Testis (tissue), 5 donors: ENCODE results near the gene ZSCAN21. TPM values are rescaled to one million over a fixed set of nuclear protein-coding genes. Genes with fewer than 3 reads are reported as not detected.

Experiments
- DNase-seq: peaks from one replicate; pipeline ENCODE4 v3.0.0-alpha.2; 2019
- H3K27ac ChIP-seq, 2 donors: fragments of 200-600 bp; sonication (generic); one replicate each; pipeline ENCODE4 v1.5.1; 2019
- H3K27me3 ChIP-seq: fragments of 200-600 bp; sonication (generic); one replicate; pipeline ENCODE4 v1.5.1; 2019
- H3K36me3 ChIP-seq: fragments of 200-600 bp; sonication (generic); one replicate; pipeline ENCODE4 v1.5.1; 2017; ENCODE audit warnings: low read depth; ENCODE audit errors: missing control alignments
- H3K4me1 ChIP-seq: fragments of 200-600 bp; sonication (generic); one replicate; pipeline ENCODE4 v1.5.1; 2019
- H3K4me3 ChIP-seq, 2 donors: fragments of 200-600 bp; sonication (generic); one replicate each; pipeline ENCODE4 v1.5.1; 2017 to 2019
- H3K9me3 ChIP-seq: fragments of 200-600 bp; sonication (generic); one replicate; pipeline ENCODE4 v1.5.1; 2017
- POLR2A ChIP-seq: fragments of 450-650 bp; IDR thresholded peaks from one replicate; pipeline ENCODE4 v1.6.1; 2017; ENCODE audit warnings: antibody characterized with exemption, mild to moderate bottlenecking, moderate library complexity
- WGBS, 2 donors: methylation state at CpG; one replicate each; pipeline ENCODE4 v1.1.5; 2018; 5-methylcytosine and 5-hydroxymethylcytosine counted together
- intact Hi-C: fragments of 100-400 bp; cut with DNase I; formaldehyde crosslinking; loops from one replicate; pipeline ENCODE4 v1.15.1; 2023; ENCODE audit warnings: low total_unique reads
- long read RNA-seq, 2 donors: transcript quantifications; one replicate each; lab custom pipeline, GENCODE V29; 2026
- polyA plus RNA-seq: library from polyadenylated mRNA; stranded (reverse); fragments of 350-450 nt; fragmentation: Illumina TruSeq; extraction: RNeasy Lipid Tissue Mini Kit (QIAGEN cat#74804); gene quantifications from one replicate; pipeline ENCODE4 v1.2.3, GENCODE V29; 2014; ENCODE audit warnings: low read depth, low replicate concordance; ENCODE audit not compliant: insufficient read depth
- total RNA-seq, 2 donors: library from RNA; depleted of rRNA; stranded (reverse); fragments of >200 nt; gene quantifications; one replicate each; pipeline ENCODE4 v1.2.3, GENCODE V29; 2016
- TF ChIP-seq, protein P1 (sequence below), 3 experiments: fragments of 450-650 bp in 2 of 3; fragments of 200-600 bp in 1 of 3; sonication (generic) in 1 of 3; IDR thresholded peaks; one replicate each; pipeline ENCODE4 v1.5.1; 2016 to 2019; ENCODE audit warnings: antibody characterized with exemption in 3 of 3, mild to moderate bottlenecking in 2 of 3, moderate library complexity in 1 of 3

ZSCAN21 gene
- total RNA-seq (10 to 100 TPM; 36.3 to 50.3 TPM), polyA plus RNA-seq (21.3 TPM)
- long read RNA-seq, donor 1, partial matches to known transcripts, result 19 of 56 reads
- long read RNA-seq, donor 1, other reads (novel, unspliced or antisense), result 35 of 56 reads
- long read RNA-seq, donor 2, partial matches to known transcripts, result 0 of 2 reads
- long read RNA-seq, donor 2, other reads (novel, unspliced or antisense), result 0 of 2 reads

DNA sequence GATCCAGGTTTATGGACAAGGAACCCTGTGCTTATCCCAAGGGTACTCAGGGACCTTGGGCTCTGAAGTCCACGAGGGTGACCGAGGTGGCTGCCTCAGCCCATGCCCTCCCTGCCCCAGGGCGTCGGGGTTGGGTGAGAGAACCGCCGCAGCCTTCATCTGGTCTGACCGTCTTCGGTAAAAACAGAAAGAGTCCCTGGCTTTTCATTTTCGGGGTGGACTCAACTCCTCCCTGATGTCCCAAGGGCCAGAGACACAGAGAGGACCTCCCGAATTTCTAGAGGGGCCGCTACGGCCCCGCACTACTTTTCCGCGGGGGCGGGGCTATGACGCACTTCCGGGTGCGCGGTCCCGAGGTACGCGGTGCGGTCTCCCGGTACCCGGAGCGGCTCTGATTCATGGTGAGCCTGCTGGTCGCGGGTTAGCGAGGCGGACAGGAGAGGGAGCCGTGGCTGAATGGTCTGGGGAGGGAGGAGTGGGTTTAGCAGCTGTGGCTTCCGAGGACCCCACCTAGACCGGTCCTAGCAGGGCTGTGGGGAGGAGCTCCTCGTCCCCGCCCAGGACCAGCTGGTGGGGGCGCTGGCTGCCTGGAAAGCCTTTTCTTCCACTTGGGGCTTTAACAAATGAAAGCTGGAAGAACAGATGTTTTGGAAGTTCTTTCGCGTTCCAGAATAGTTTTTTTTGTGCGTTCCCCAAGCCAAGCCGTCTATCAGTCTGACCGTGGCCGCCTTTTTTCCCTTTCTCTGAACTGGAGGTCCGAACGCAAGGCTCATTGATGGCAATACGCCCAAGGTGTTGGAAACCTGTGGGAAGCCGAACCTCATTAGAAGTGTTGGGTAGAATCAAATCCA, at the start of gene ZSCAN21:
ZSCAN21 (plus strand) TSS at position 334 of the 851 bp plus-strand sequence. CDS start 7,233 bp downstream, outside the sequence.
- intact Hi-C loops, result no loop called here
- H3K9me3 ChIP-seq, result no peaks in the 10 kb centered on the region
- WGBS, 2 donors, result 0 to 1% methylated on average over 24 to 47 of the region's 47 CpGs
- TF ChIP-seq, protein P1, sequence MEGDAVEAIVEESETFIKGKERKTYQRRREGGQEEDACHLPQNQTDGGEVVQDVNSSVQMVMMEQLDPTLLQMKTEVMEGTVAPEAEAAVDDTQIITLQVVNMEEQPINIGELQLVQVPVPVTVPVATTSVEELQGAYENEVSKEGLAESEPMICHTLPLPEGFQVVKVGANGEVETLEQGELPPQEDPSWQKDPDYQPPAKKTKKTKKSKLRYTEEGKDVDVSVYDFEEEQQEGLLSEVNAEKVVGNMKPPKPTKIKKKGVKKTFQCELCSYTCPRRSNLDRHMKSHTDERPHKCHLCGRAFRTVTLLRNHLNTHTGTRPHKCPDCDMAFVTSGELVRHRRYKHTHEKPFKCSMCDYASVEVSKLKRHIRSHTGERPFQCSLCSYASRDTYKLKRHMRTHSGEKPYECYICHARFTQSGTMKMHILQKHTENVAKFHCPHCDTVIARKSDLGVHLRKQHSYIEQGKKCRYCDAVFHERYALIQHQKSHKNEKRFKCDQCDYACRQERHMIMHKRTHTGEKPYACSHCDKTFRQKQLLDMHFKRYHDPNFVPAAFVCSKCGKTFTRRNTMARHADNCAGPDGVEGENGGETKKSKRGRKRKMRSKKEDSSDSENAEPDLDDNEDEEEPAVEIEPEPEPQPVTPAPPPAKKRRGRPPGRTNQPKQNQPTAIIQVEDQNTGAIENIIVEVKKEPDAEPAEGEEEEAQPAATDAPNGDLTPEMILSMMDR (IDR thresholded peaks at IDR 0.05), result no peak
- peak; percentile 15 for TF ChIP-seq POLR2A
- peak within 1 kb of the TSS; percentile 96 to 97 for H3K4me3 ChIP-seq
- H3K27me3 ChIP-seq, result no peaks in the 10 kb centered on the region
- H3K36me3 ChIP-seq, result no peaks in the 10 kb centered on the region
- peaks cover 24% of the 10 kb centered on the region for H3K4me1 ChIP-seq
- peak; percentile 92 for DNase-seq
- H3K27ac ChIP-seq, result peak within 1 kb of the TSS; percentile 99

DNA sequence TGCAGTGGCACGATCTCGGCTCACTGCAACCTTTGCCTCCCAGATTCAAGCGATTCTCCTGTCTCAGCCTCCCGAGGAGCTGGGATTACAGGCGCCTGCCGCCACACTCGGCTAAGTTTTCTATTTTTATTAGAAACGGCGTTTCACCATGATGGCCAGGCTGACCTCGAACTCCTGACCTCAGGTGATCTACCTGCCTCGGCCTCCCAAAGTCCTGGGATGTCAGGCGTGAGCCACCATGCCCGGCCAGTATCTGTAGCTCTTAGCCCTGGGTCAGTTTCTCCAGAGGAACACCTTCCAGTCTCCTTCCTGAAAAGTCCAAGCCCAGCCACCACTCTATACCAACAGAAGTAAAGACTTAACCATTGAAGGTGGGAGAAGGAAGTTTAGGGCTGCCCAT, 49.3 kb upstream of the ZSCAN21 start:
- intact Hi-C loops, result no loop called here
- Histone ChIP-seq H3K27me3 (no peaks in the 10 kb centered on the region), H3K27ac (peak overlapping the region; percentile 33 to 56), H3K4me3 (no peak overlapping the region), H3K4me1 (peaks cover 28% of the 10 kb centered on the region), H3K36me3 (no peaks in the 10 kb centered on the region), H3K9me3 (no peaks in the 10 kb centered on the region)
- 73 to 83% methylated on average over 13 of the region's 13 CpGs for WGBS, 2 donors
- DNase-seq, result no peak
- no peak for TF ChIP-seq POLR2A
- TF ChIP-seq, protein P1 (IDR thresholded peaks at IDR 0.05), result no peak

DNA sequence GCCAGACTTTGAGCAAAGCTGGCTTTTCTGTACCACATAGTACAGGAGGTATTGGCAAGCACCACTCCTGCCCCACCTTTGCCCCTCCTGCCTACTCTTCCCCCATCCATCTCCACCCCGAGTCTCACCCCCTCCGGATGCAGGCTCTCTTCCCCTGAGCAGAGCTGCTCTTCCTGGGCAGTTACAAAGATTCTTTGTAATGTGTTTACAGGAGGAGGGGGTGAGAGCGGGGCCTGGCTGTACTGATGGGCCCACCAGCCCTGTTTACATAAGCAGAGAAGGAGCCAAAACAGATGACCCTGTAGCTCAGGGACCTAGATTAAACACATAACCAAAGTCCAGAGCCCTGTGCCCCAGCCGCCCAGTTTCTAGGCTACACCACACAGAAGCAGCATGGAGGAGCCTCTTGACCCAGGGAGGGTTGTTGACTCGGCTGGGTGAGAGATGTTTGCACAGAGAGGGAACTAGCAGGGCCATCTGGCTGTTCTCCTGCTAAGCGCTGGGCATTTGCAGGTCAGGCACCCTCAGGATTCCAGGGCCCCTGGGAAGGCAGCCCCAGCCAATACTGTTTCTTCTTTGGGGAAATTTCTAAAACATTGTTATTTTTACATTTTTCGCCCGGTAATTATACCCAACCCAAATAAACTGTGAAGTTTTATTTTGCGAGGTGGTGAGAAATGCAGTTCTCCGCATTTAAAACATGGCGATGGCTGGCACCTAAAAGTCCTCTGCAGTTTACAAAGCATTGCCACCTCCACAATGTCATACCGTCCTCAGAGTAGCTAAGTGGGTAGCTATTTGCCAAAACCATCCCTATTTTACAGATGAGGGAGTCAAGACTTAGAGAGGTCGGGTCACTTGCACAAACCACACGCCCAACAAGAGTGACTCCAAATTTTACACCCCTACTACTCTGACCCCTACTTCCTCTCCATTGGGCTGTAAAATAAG, 45.6 kb upstream of the ZSCAN21 start:
- no peak for DNase-seq
- TF ChIP-seq, protein P1 (IDR thresholded peaks at IDR 0.05), result no peak
- no peak for TF ChIP-seq POLR2A
- Histone ChIP-seq H3K27ac (peak overlapping the region; percentile 31 to 41), H3K9me3 (no peaks in the 10 kb centered on the region), H3K4me3 (no peak overlapping the region), H3K4me1 (peaks cover 10% of the 10 kb centered on the region), H3K36me3 (no peaks in the 10 kb centered on the region), H3K27me3 (no peaks in the 10 kb centered on the region)
- 57 to 70% methylated on average over 13 to 14 of the region's 14 CpGs for WGBS, 2 donors
- intact Hi-C loops, result no loop called here

DNA sequence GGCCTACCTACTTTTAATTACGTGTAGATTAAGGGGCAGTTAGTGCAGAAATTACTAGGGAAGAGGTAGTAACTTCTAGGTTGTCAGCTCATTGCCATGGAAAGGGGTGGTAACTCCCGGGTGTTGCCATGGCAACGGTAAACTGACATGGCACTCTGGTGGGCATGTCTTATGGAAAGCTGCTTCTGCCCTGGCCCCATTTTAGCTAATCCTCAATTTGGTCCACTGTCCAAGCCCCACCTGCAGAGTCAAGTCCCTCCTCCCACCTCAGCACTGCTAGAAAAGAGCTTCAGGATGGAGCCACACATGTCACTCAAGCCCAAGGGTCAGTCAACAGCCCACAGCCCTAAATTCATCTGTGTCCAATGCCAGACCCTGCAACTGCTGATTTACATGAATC, 41.7 kb upstream of the ZSCAN21 start:
- DNase-seq, result no peak
- Histone ChIP-seq H3K4me3 (no peak overlapping the region), H3K4me1 (peaks cover 4% of the 10 kb centered on the region), H3K27me3 (no peaks in the 10 kb centered on the region), H3K36me3 (no peaks in the 10 kb centered on the region), H3K27ac (no peak overlapping the region), H3K9me3 (no peaks in the 10 kb centered on the region)
- TF ChIP-seq, protein P1 (IDR thresholded peaks at IDR 0.05), result no peak
- no peak for TF ChIP-seq POLR2A
- intact Hi-C loops, result no loop called here
- 85 to 89% methylated on average over 3 of the region's 3 CpGs for WGBS, 2 donors
